SK-MEL-5 (cell line): ENCODE results near the gene ADAMTS17. TPM values are rescaled to one million over a fixed set of nuclear protein-coding genes. Genes with fewer than 3 reads are reported as not detected.

Source experiments
- DNase-seq: peaks from one replicate; pipeline ENCODE4 v3.0.0-alpha.2; 2016; ENCODE audit warnings: low read depth, low spot score
- in situ Hi-C: cut with HindIII; loops from 2 replicates; pipeline ENCODE4 v1.10.0; 2016; ENCODE audit warnings: low sequenced_read_pairs, high pct_unique_total_duplicates, low pct_unique_long_range_greater_than_20kb
- total RNA-seq: library from RNA; depleted of rRNA; stranded (reverse); fragments of >200 nt; shearing (Covaris generic); gene quantifications from 2 replicates; pipeline ENCODE4 v1.2.3, GENCODE V29; 2014

The ADAMTS17 gene
- total RNA-seq, 1 experiment from 2014 or later = 1.8 TPM

- in situ Hi-C loops = no loop called here
Observed at GRCh38 chr15:100052716-100053473, 288.9 kb downstream of the ADAMTS17 start.

DNA sequence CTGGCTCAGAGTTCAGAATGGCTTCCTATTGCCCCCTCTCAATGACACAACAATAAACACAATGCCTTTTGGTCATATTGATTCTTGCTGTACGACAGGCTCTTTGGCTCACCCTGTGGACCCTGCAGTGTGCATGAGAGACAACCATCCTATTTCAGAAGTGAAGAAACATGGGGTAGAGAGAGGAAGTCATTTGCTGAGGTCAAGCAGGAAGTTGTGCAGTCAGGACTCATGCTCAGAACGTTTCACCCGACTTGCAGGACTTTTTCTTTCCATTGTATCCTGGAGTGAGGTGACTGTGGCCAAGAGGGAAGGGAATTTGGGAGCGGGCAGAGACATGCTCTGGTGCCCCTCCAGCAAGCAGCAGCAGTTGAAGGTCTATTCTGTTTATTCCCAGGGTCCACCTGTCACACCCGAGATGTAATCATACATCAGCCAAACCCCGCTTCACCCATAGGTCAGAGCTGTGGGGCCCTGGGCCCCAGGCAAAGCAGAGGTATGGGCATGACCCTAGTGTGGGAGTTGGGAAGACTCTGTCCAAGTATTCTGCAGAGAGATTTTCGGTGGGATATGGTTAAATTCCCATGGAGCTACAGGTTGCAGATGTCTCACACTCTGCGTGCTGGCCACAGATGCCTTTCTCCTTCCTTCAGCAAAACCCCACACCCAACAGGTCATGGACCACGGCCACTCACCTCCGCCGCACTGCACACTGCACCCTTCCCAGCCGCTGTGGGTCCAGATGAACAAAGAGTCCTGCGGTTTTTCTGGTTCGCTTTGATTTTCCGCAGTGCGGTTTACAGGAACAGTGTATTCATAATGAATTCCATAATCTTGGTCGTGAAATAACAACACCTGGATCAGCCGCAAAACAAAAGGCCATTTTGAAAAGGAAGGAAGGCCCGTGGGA, 290.6 kb downstream of the ADAMTS17 start:
- in situ Hi-C loops = no loop called here
- no peak for DNase-seq

More at GRCh38 chr15:100052716-100053473, 288.9 kb downstream of the ADAMTS17 start:
- no peak for DNase-seq

GRCh38 chr15:100049936-100050876, 291.6 kb downstream of the ADAMTS17 start:
- DNase-seq = no peak

DNA sequence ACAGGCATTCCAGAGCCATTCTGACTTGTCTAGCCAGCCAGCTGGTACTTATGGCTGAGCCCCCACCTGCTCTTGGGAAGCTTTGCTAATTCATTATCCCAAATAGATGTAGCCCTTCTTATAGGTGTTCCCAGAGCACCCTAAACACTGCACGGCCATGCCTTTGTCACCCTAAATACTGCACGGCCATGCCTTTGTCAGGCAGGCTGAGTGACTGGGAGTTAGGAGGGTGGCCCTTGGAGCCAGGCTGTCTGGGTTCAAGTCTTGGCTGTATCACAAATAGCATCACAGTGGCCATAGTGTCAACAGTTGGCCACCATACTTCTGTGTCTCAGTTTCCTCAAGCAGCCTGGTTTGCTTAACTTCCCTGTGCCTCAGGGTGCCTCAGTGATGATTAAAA, 292.3 kb downstream of the ADAMTS17 start:
- in situ Hi-C loops = no loop called here
- no peak for DNase-seq

More at GRCh38 chr15:100049936-100050876, 291.6 kb downstream of the ADAMTS17 start:
- in situ Hi-C loops = no loop called here

GRCh38 chr15:100048736-100049135, 293.0 kb downstream of the ADAMTS17 start:
- DNase-seq = no peak
- in situ Hi-C loops = no loop called here

DNA sequence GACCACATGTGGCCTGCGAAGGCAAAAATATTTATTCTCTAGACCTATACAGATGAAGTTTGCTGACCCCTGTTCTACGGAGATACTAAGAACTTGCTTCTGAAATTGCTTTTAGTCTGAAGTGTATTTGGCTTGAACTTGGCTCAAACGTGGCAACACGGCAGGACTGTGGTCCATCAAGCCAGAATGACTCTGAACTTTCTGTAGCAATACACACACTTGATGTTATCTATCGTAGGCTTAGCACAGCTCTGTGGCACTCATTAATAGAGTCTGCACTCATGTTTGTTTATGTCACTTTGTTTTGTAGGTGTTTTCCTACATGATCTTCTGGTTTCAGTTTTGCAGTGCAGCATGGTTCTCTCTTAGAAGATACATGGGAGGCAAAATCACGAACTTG, 298.1 kb downstream of the ADAMTS17 start:
- DNase-seq = no peak
- in situ Hi-C loops = no loop called here

GRCh38 chr15:100043068-100043641, 298.6 kb downstream of the ADAMTS17 start:
- in situ Hi-C loops = no loop called here
- peak; percentile 9 for DNase-seq

DNA sequence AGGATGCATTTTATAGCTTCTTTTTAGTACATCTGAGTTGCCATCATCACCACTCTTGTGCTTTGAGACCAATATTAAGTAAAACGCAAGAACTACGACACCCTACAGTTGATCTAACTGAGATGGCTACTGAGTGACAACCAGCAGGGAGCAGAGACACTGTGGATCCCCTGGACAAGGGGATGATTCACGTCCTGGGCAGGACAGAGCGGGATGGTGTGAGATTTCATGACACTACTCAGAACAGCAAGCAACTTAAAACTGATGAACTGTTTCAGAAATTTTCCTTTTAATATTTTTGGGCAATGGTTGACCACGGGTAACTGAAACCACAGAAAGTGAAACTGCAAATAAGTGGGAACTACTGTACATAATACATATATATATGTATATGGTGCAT, 299.2 kb downstream of the ADAMTS17 start:
- in situ Hi-C loops = no loop called here
- DNase-seq = no peak

GRCh38 chr15:100041127-100041828, 300.5 kb downstream of the ADAMTS17 start:
- in situ Hi-C loops = no loop called here
- DNase-seq = no peak

DNA sequence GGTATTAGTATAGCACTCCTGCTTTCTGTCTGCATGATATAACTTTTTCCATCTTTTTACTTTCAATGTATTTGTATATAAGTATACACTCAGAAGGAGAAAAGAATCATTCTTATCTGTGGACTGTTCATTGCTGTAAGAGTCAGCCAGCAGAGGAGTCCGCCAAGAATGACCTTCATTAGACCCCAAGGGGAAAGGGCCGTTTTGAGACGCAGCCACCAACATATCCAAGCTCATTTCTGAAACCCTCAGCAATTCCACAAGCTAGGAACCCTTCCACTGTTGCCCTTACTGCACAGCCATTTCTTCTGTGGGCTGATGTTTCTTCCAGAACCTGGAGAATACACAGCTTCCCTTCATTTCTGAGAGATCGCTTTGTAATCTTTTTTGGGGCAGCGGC, 301.8 kb downstream of the ADAMTS17 start:
- DNase-seq = no peak
- in situ Hi-C loops = no loop called here

DNA sequence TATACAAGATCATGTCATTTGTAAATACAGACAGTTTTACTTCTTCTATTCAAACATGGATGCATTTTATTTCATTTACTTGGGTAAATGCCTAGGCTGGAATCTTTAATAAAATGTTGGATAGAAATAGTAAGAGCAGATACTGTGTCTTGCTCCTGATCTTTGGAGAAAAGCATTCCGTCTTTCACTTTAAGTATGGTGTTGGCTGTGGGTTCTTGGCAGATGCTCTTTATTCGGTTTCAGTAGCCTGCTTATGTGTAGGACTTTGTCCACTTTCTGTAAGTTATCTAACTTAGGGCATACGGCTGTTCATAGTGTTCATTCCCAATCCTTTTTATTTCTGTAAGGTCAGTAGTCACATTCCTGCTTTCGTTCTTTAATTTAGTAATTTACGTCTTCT, 303.0 kb downstream of the ADAMTS17 start:
- in situ Hi-C loops = no loop called here
- DNase-seq = no peak

DNA sequence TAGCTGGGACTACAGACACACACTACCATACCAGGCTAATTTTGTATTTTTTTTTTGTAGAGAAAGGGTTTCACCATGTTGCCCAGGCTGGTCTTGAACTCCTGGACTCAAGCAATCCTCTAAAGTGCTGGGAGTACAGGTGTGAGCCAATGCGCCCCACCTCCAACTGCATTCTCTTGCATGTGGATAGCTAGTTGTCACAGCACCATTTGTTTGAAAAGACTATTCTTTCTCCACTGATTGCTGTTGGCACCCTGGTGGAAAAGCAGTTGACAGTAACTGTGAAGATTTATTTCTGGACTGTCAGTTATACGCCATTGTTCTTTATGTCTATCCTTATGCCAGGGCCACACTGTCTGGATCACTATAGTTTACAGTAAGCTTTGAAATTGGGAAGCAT, 303.9 kb downstream of the ADAMTS17 start:
- in situ Hi-C loops = no loop called here
- no peak for DNase-seq

DNA sequence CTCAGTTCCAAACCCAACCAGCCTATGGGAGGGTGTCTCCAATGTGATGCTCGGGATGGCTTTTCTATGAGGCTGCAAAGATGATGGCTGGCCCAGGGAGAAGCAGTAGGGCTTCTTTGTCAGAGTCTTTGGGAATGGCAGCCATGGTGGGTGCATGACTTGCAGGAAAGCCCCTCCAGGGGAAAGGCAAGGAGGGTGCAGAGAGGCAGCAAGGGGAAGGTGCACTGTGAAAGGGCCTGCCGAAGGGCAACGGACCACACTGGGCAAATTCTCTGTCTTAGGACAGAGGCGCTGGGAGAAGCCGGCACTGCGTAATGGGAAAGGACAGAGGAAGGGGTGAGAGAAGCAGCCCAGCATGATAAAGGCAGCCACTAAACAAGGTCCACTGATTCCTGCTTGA, 305.8 kb downstream of the ADAMTS17 start:
- in situ Hi-C loops = no loop called here
- no peak for DNase-seq

DNA sequence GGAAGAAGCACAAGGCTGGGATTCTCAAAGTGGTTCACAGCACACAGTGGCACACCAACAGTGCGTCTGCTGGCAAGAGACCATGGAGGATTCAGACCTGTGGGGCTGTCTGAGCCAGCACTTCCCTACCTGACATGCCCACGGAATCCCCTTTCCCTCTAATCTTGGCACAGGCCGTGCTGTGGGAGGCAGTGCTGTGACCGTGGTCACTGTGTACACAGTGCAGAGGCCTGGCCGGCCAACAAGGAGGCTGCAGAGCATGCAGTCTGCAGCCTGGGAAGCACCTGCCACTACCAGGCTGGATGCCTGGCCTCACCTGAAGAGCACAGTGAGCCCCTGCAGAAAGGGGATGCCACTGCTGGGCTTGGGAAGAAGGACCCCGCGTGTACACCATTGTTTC, 307.6 kb downstream of the ADAMTS17 start:
- no peak for DNase-seq
- in situ Hi-C loops = no loop called here

- no peak for DNase-seq
- in situ Hi-C loops = no loop called here
Observed at GRCh38 chr15:100033140-100033857, 308.5 kb downstream of the ADAMTS17 start.

- in situ Hi-C loops = no loop called here
- DNase-seq = no peak
Observed at GRCh38 chr15:100032358-100033085, 309.3 kb downstream of the ADAMTS17 start.
